Colonic mucosa (tissue), 4 donors: Measurements from ENCODE around the gene AK3. TPM values are rescaled to one million over a fixed set of nuclear protein-coding genes. Genes with fewer than 3 reads are reported as not detected.
A peak's percentile ranks its signal among the peaks of the same experiment; 100 is the strongest.

ENCODE experiments used
- DNase-seq: peaks from one replicate; pipeline ENCODE4 v3.0.0-alpha.2; 2020
- H3K27ac ChIP-seq: fragments of 200-600 bp; one replicate; pipeline ENCODE4 v1.8.0; 2021
- H3K27me3 ChIP-seq: fragments of 200-600 bp; one replicate; pipeline ENCODE4 v1.8.0; 2021
- H3K36me3 ChIP-seq: fragments of 200-600 bp; one replicate; pipeline ENCODE4 v1.8.0; 2021
- H3K4me1 ChIP-seq: fragments of 200-600 bp; one replicate; pipeline ENCODE4 v1.8.0; 2021; ENCODE audit warnings: mild to moderate bottlenecking
- H3K4me3 ChIP-seq: fragments of 200-600 bp; one replicate; pipeline ENCODE4 v1.8.0; 2021
- H3K9ac ChIP-seq, 2 donors: one replicate each; pipeline ENCODE4 v1.7.0; 2013; ENCODE audit warnings: control low read depth in 2 of 2, low read depth in 2 of 2, low read length in 2 of 2
- H3K9me3 ChIP-seq: fragments of 200-600 bp; one replicate; pipeline ENCODE4 v1.8.0; 2021
- intact Hi-C: fragments of 100-400 bp; cut with DNase I; formaldehyde crosslinking; loops from one replicate; pipeline ENCODE4 v1.14.1; 2022
- total RNA-seq, 2 donors: library from RNA; stranded (reverse); fragmentation: NEBNext Ultra II Directional in 1 of 2; extraction: Animal tissue kit (Norgen Biotek cat#: 25700) in 1 of 2; gene quantifications; one replicate each; pipeline ENCODE4 v1.2.1, GENCODE V29; 2021
- TF ChIP-seq, protein P1 (sequence below): fragments of 200-600 bp; IDR thresholded peaks from one replicate; pipeline ENCODE4 v1.8.0; 2022; ENCODE audit warnings: antibody characterized with exemption, mild to moderate bottlenecking
- donor health status: healthy.
- donor health status: DM: no; HTN: no; CAD: no.
- donor health status: DM: no; HTN: no; CAD: no.

The AK3 gene
- total RNA-seq, 2 donors from 2014 or later = 80.3 to 95.7 TPM

DNA sequence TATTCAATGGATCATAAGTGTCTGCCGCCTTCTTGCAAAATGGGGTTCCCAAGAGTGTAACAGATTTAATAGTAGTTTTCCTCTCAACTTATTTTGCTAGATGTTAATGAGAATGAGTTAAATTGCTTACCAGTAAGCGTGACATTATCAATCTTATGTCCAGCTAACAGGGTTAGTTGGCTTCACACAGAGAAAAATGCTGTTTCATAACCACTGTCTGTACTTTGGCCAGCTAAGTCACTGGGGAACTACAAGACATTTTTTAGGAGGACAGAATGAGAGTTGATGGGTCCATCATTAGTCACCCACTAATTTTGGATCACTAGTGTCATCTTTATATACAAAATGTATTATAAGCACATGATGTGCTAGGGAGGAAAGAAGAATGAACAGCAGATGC lies 60.3 kb downstream of the AK3 start:
- peak overlapping the region in 1 of 2 donors; percentile 97 for H3K9ac ChIP-seq
- no peak for DNase-seq
- H3K27me3 ChIP-seq = no peaks in the 10 kb centered on the region
- peak overlapping the region; percentile 67 for H3K4me3 ChIP-seq
- peak overlapping the region; percentile 93 for H3K27ac ChIP-seq
- intact Hi-C loops = loop anchor here (10.0 kb wide), 1 partner anchor 1154 kb away; the partner anchor contains the start of gene ERMP1
- H3K4me1 ChIP-seq = peaks cover 3% of the 10 kb centered on the region
- H3K36me3 ChIP-seq = no peaks in the 10 kb centered on the region
- no peaks in the 10 kb centered on the region for H3K9me3 ChIP-seq
- TF ChIP-seq, protein P1, sequence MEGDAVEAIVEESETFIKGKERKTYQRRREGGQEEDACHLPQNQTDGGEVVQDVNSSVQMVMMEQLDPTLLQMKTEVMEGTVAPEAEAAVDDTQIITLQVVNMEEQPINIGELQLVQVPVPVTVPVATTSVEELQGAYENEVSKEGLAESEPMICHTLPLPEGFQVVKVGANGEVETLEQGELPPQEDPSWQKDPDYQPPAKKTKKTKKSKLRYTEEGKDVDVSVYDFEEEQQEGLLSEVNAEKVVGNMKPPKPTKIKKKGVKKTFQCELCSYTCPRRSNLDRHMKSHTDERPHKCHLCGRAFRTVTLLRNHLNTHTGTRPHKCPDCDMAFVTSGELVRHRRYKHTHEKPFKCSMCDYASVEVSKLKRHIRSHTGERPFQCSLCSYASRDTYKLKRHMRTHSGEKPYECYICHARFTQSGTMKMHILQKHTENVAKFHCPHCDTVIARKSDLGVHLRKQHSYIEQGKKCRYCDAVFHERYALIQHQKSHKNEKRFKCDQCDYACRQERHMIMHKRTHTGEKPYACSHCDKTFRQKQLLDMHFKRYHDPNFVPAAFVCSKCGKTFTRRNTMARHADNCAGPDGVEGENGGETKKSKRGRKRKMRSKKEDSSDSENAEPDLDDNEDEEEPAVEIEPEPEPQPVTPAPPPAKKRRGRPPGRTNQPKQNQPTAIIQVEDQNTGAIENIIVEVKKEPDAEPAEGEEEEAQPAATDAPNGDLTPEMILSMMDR = no peak

DNA sequence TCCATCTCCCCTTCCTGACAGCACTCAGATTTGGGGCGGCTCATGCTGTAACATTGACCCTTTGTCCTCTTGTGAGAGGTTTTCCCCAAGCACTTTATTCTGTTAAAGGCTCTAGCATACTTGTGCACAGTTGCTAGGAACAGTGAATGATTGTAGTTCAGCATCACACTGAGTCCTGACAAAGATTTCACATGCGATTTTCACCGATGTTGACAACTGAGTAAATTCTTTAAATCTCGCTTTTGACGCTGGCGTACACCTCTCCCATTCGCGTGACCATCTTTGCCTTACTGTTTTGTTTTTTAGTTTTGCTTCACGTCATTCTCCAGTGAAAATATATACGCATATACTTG lies 60.9 kb downstream of the AK3 start:
- no peaks in the 10 kb centered on the region for H3K9me3 ChIP-seq
- H3K9ac ChIP-seq = peak overlapping the region; percentile 97 to 98
- H3K4me3 ChIP-seq = peak overlapping the region; percentile 67
- no peaks in the 10 kb centered on the region for H3K27me3 ChIP-seq
- peak overlapping the region; percentile 93 for H3K27ac ChIP-seq
- intact Hi-C loops = loop anchor here (10.0 kb wide), 1 partner anchor 1155 kb away; the partner anchor contains the start of gene ERMP1
- no peak for DNase-seq
- no peaks in the 10 kb centered on the region for H3K36me3 ChIP-seq
- TF ChIP-seq, protein P1 = no peak
- peaks cover 3% of the 10 kb centered on the region for H3K4me1 ChIP-seq

DNA sequence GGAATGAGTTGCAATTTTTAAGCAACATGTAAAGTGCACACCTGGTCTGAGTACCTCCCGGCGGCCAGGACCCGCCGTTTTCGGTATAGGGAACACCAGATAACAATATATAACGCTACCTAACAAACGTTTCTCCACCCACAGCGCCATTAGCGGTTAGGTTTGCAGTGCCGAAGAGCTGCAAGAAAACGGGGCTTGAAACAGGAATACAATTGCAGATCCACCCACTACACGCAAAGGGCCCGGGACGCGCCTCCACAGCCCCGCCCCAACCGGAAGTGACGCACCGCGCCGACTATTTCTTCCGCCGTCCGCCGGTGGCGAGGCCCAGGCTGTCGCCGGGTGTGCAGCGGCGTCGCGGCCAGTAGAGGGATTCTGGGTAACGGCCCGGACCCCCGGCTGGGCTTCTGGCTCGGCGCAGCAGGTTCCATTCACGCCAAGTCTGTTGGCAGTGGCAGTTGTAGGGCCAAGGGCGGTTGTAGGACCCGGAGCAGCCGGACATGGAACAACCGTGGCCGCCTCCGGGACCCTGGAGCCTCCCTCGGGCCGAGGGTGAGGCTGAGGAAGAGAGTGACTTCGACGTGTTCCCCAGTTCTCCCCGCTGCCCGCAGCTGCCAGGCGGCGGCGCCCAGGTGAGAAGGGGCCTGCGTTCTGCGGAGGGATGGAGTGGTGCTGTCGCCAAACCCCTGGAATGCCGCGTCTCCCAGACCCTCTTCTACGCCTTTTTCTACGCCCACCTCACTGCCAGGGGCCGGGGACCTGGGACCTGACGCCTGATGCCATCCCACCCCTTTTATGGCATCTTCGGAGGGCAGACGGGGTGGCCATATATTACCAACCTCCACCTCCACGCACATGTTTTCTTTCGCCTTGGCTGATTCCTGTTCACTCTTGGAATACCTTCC lies 61.5 kb downstream of the AK3 start, which contains the start of gene CDC37L1:
Gene CDC37L1, plus strand, starts transcription at position 302 of the 905 bp plus-strand sequence. Its CDS starts 199 bp downstream, at position 501.
- intact Hi-C loops = loop anchor here (2.0 to 10.0 kb wide), 3 partner anchors 61 to 1155 kb away; partner anchors contain the start of genes AK3, ERMP1 and JAK2
- H3K9ac ChIP-seq = peak within 1 kb of the TSS; percentile 97 to 98
- no peaks in the 10 kb centered on the region for H3K36me3 ChIP-seq
- TF ChIP-seq, protein P1 = peak; percentile 57
- peaks cover 3% of the 10 kb centered on the region for H3K4me1 ChIP-seq
- no peaks in the 10 kb centered on the region for H3K27me3 ChIP-seq
- DNase-seq = peak; percentile 99
- peak within 1 kb of the TSS; percentile 93 for H3K27ac ChIP-seq
- H3K9me3 ChIP-seq = no peaks in the 10 kb centered on the region
- peak within 1 kb of the TSS; percentile 67 for H3K4me3 ChIP-seq

DNA sequence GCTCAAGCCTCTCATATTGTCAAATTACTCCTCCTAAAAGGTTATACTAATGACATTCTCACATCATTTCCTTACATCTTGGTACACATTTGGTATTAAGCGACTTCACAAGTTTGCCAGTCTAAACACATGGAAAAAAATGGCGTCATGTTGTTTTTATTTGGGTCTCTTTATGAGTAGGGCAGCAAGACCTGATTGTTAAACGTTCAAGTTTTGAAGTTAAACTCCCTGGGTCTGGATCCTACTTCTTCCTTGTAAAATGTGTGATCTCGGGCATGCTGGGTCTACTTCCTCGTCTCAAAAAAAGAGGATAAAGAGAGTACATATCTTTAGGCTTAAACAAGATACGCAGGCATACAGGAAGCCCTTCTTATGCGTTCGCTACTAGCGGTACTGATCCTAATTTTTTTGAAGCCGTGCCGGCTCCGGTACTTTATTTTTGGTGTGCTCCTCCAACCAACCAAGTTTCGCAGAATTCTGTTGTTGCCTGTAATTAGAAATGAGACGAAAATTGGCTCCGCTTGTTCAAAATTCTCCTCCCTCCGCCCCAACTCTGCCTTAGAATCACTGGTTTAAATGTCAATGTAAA lies 62.2 kb downstream of the AK3 start:
- peak overlapping the region; percentile 67 for H3K4me3 ChIP-seq
- H3K4me1 ChIP-seq = peaks cover 3% of the 10 kb centered on the region
- peak overlapping the region; percentile 93 for H3K27ac ChIP-seq
- TF ChIP-seq, protein P1 = no peak
- intact Hi-C loops = loop anchor here (2.0 to 10.0 kb wide), 2 partner anchors 62 to 306 kb away; partner anchors contain the start of genes AK3 and JAK2
- no peaks in the 10 kb centered on the region for H3K9me3 ChIP-seq
- H3K27me3 ChIP-seq = no peaks in the 10 kb centered on the region
- peak overlapping the region; percentile 75 to 97 for H3K9ac ChIP-seq
- DNase-seq = no peak
- H3K36me3 ChIP-seq = no peaks in the 10 kb centered on the region

DNA sequence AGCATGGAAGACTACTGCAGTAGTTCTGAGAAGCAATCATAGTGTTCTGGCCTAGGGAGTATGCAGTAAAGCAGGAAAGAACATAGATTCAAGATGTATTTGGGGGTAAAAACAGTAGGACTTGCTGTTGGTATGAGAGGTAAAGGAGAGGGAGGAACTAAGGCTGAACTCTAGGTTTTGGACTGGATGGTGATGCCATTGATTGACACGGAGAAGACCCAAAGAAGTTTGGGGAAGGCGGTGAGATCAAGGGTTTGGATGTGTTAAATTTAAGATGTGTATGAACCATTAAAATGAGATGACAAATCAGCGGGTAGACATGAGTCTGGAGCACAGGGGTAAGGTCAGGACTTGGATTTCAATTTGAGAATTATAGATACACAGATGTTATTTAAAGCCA lies 63.6 kb downstream of the AK3 start:
- no peak overlapping the region for H3K4me3 ChIP-seq
- intact Hi-C loops = loop anchor here (10.0 kb wide), 1 partner anchor 307 kb away; the partner anchor contains the start of gene JAK2
- H3K27me3 ChIP-seq = no peaks in the 10 kb centered on the region
- no peaks in the 10 kb centered on the region for H3K36me3 ChIP-seq
- H3K4me1 ChIP-seq = peaks cover 3% of the 10 kb centered on the region
- TF ChIP-seq, protein P1 = no peak
- peak overlapping the region in 1 of 2 donors; percentile 9 for H3K9ac ChIP-seq
- no peaks in the 10 kb centered on the region for H3K9me3 ChIP-seq
- H3K27ac ChIP-seq = peak overlapping the region; percentile 50
- no peak for DNase-seq
